GM18951 (cell line): ENCODE data around the gene TECPR2.

ENCODE experiments used
- POLR2A ChIP-seq: IDR thresholded peaks from 4 replicates; pipeline ENCODE4 v1.6.1; 2011; ENCODE audit warnings: mild to moderate bottlenecking; ENCODE audit not compliant: insufficient read length, insufficient read depth; ENCODE audit errors: extremely low read depth
- in situ Hi-C: fragments of 300-500 bp; cut with MboI; formaldehyde crosslinking; loops from one replicate; pipeline ENCODE4 v1.12.0; 2022; ENCODE audit warnings: low sequenced_read_pairs, mixed read lengths, inconsistent platforms; ENCODE audit not compliant: unreplicated experiment

The TECPR2 gene

GRCh38 chr14:102426796-102427195 lies 64.1 kb downstream of the TECPR2 start:
- in situ Hi-C loops, result no loop called here
- no peak for TF ChIP-seq POLR2A

GRCh38 chr14:102427642-102428041 lies 64.9 kb downstream of the TECPR2 start:
- in situ Hi-C loops, result no loop called here
- no peak for TF ChIP-seq POLR2A

GRCh38 chr14:102430212-102430908 lies 67.6 kb downstream of the TECPR2 start:
- in situ Hi-C loops, result no loop called here
- TF ChIP-seq POLR2A, result no peak

GRCh38 chr14:102431751-102432150 lies 69.0 kb downstream of the TECPR2 start:
- in situ Hi-C loops, result no loop called here
- TF ChIP-seq POLR2A, result no peak

DNA sequence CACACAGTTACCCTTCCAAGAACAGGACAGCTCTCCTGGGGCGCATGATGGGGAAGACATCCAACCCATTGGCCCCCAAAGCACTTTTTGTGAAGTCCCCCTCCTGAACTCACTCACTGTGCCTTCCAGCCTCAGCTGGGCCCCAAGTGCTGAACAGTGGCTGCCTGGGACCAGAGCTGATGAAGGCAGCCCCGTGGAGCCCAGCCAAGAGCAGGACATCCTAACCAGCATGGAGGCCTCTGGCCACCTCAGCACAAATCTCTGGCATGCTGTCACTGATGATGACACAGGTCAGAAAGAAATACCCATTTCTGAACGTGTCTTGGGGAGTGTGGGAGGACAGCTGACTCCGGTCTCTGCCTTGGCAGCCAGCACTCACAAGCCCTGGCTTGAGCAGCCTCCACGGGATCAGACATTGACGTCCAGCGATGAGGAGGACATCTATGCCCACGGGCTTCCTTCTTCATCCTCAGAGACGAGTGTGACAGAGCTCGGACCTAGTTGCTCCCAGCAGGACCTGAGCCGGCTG lies 72.0 kb downstream of the TECPR2 start:
- in situ Hi-C loops, result no loop called here
- TF ChIP-seq POLR2A, result no peak

GRCh38 chr14:102437997-102438915 lies 75.5 kb downstream of the TECPR2 start:
- TF ChIP-seq POLR2A, result no peak
- in situ Hi-C loops, result no loop called here

GRCh38 chr14:102439556-102439955 lies 76.8 kb downstream of the TECPR2 start:
- in situ Hi-C loops, result no loop called here
- TF ChIP-seq POLR2A, result no peak

DNA sequence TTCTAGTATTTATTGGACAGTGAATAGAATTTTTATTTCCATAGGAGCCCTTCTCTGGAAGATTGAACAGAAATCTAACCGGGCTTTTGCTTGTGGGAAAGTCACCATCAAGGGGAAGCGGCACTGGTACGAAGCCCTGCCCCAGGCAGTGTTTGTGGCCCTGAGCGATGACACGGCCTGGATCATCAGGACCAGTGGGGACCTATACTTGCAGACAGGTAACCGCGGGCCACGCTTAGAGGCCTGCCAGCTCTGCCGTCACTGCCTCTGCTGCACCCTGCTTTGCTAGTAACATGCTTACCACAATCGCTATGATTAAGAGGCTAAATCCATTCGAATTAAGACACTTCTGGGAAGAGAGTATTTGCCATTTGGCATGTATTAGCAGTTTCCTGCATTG lies 77.7 kb downstream of the TECPR2 start:
- in situ Hi-C loops, result no loop called here
- no peak for TF ChIP-seq POLR2A

- TF ChIP-seq POLR2A, result no peak
- in situ Hi-C loops, result no loop called here
Measured at GRCh38 chr14:102442241-102443211, 79.8 kb downstream of the TECPR2 start.

DNA sequence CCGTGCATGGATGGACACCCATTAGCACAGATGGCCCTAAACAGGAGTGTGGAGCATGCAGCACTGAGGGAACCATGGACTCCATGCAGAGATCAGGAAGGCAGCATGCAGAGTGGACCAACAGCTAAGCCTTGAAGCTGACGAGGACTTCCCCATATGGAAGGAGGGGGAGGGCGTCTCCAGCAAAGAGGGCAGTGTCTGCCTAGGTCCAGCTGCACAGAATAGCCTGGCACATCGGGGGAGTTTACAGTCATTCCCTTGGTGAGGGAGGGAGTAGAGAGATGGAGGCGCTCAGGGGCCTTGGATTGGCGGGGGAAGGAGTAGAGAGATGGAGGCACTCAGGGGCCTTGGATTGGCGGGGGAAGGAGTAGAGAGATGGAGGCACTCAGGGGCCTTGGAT lies 82.3 kb downstream of the TECPR2 start:
- no peak for TF ChIP-seq POLR2A
- in situ Hi-C loops, result no loop called here

GRCh38 chr14:102445641-102446040 lies 82.9 kb downstream of the TECPR2 start:
- in situ Hi-C loops, result no loop called here

GRCh38 chr14:102450206-102451063 lies 87.7 kb downstream of the TECPR2 start:
- no peak for TF ChIP-seq POLR2A
- in situ Hi-C loops, result no loop called here

More at GRCh38 chr14:102445641-102446040, 82.9 kb downstream of the TECPR2 start:
- no peak for TF ChIP-seq POLR2A
